GM12878 (cell line): Measurements from ENCODE around the gene DXO. TPM values are rescaled to one million over a fixed set of nuclear protein-coding genes. Genes with fewer than 3 reads are reported as not detected.

Experiments used
- microRNA counts: library from miRNA; unstranded; fragments of <30 nt; microRNA quantifications from one replicate; lab custom pipeline; 2016
- microRNA-seq: library from miRNA; unstranded; fragments of <30 nt; microRNA quantifications from one replicate; pipeline ENCODE4, GENCODE V29; 2018
- polyA plus RNA-seq, 11 experiments: library from polyadenylated mRNA; depleted of rRNA in 4 of 11; unstranded in 6 of 11; stranded (reverse) in 5 of 11; fragments of >200 nt; fragmentation: Nextera tagmentation in 4 of 11; fragmentation: Illumina TruSeq in 1 of 11; extraction: Ambion mirVana in 4 of 11; extraction: Trizol in 1 of 11; gene quantifications; 1 replicate in 1 of 11; 2 replicates in 10 of 11; pipeline versions ENCODE4 v1.2.1 to v1.2.3, GENCODE V29; 2011 to 2016; ENCODE audit warnings: inconsistent platforms in 2 of 11, missing spikeins in 2 of 11, low read depth in 1 of 11
- small RNA-seq: library from RNA; depleted of rRNA; stranded (forward); fragments of <200 nt; gene quantifications from one replicate; pipeline ENCODE3, GENCODE V24; 2014
- total RNA-seq, 4 experiments: library from RNA; depleted of rRNA in 3 of 4; stranded (reverse); fragments of >200 nt in 3 of 4; fragmentation: Illumina TruSeq in 1 of 4; extraction: Trizol in 1 of 4; gene quantifications; 2 replicates each; pipeline versions ENCODE4 v1.2.1 to v1.2.3, GENCODE V29; 2013 to 2021

The DXO gene
- total and polyA plus RNA-seq, 10 of the 15 experiments (the other 5 are each of a cell fraction or from before 2014, with no cell fraction given), result 4.5 to 21.4 (median 16.3) TPM

MicroRNAs encoded within 50 kb of the gene (microRNA counts, 767-probe panel; counts per million panel counts)
- microRNA hsa-miR-1236 (lab: Ali Mortazavi, UCI), result 784 counts per million, percentile 18 among the panel's probes with 10 or more counts

Small RNAs within 50 kb of the gene (microRNA-seq; reads per million reads assigned to microRNA genes)
- not detected for gene MIR1236

Small RNAs within 50 kb of the gene (small RNA-seq; reads per million reads assigned to genes)
- not detected for gene AL645922.1

Other genes starting within 250 kb of the DXO start
Only the 7 nearest of the 33 such genes appear.
- gene C2, start 44.4 kb downstream of the DXO start, total RNA-seq (2014; rRNA removed), result 0.06 and 0.16 TPM in 2 replicates
- not detected in 2 replicates for gene C2, start 44.4 kb downstream of the DXO start, total RNA-seq (2014; rRNA removed; fragmentation: Illumina TruSeq; extraction: Trizol)
- gene C2, start 44.4 kb downstream of the DXO start, total RNA-seq (2021), result 0.58 and 0.97 TPM in 2 replicates
- 0.27 and 0.65 TPM in 2 replicates for gene C2, start 44.4 kb downstream of the DXO start, polyA plus RNA-seq (2011; rRNA removed)
- 0.21 TPM in 1 of 2 replicates, not detected in the other for gene C2, start 44.4 kb downstream of the DXO start, polyA plus RNA-seq (2014; fragmentation: Illumina TruSeq; extraction: Trizol)
- gene C2, start 44.4 kb downstream of the DXO start, polyA plus RNA-seq (2014; fragmentation: Nextera tagmentation; extraction: Ambion mirVana), result not detected
- gene C2, start 44.4 kb downstream of the DXO start, polyA plus RNA-seq (2014; rRNA removed), result 0.18 TPM in 1 of 2 replicates, not detected in the other
- gene C2, start 44.4 kb downstream of the DXO start, polyA plus RNA-seq (2016; fragmentation: Nextera tagmentation; extraction: Ambion mirVana), result under 1 TPM in 1 of 2 experiments, not detected in 1; 0.15 TPM
- not detected in 2 replicates for gene CFB, start 26.0 kb downstream of the DXO start, total RNA-seq (2014; rRNA removed)
- gene CFB, start 26.0 kb downstream of the DXO start, total RNA-seq (2014; rRNA removed; fragmentation: Illumina TruSeq; extraction: Trizol), result not detected in 2 replicates
- gene CFB, start 26.0 kb downstream of the DXO start, total RNA-seq (2021), result 0.44 and 0.72 TPM in 2 replicates
- not detected in 2 replicates for gene CFB, start 26.0 kb downstream of the DXO start, polyA plus RNA-seq (2011; rRNA removed)
- not detected in 2 replicates for gene CFB, start 26.0 kb downstream of the DXO start, polyA plus RNA-seq (2014; fragmentation: Illumina TruSeq; extraction: Trizol)
- under 1 TPM in 1 of 2 experiments, not detected in 1; 0.09 TPM for gene CFB, start 26.0 kb downstream of the DXO start, polyA plus RNA-seq (2014; fragmentation: Nextera tagmentation; extraction: Ambion mirVana)
- gene CFB, start 26.0 kb downstream of the DXO start, polyA plus RNA-seq (2014; rRNA removed), result not detected in 2 replicates
- gene CFB, start 26.0 kb downstream of the DXO start, polyA plus RNA-seq (2016; fragmentation: Nextera tagmentation; extraction: Ambion mirVana), result 1 to 10 TPM in 1 of 2 experiments, not detected in 1; 1.7 TPM
- 49.0 and 51.9 TPM in 2 replicates for gene NELFE, start 13.2 kb downstream of the DXO start, total RNA-seq (2014; rRNA removed)
- 64.9 and 68.5 TPM in 2 replicates for gene NELFE, start 13.2 kb downstream of the DXO start, total RNA-seq (2014; rRNA removed; fragmentation: Illumina TruSeq; extraction: Trizol)
- 47.6 and 51.1 TPM in 2 replicates for gene NELFE, start 13.2 kb downstream of the DXO start, total RNA-seq (2021)
- gene NELFE, start 13.2 kb downstream of the DXO start, polyA plus RNA-seq (2011; rRNA removed), result 29.0 and 39.5 TPM in 2 replicates
- 42.8 and 68.2 TPM in 2 replicates for gene NELFE, start 13.2 kb downstream of the DXO start, polyA plus RNA-seq (2014; fragmentation: Illumina TruSeq; extraction: Trizol)
- 10 to 100 TPM in 1 of 2 experiments, 1 to 10 TPM in 1; 8.5 to 20.0 TPM for gene NELFE, start 13.2 kb downstream of the DXO start, polyA plus RNA-seq (2014; fragmentation: Nextera tagmentation; extraction: Ambion mirVana)
- gene NELFE, start 13.2 kb downstream of the DXO start, polyA plus RNA-seq (2014; rRNA removed), result 63.5 and 75.9 TPM in 2 replicates
- 100 to 1,000 TPM in 1 of 2 experiments, 10 to 100 TPM in 1; 95.1 to 105 TPM for gene NELFE, start 13.2 kb downstream of the DXO start, polyA plus RNA-seq (2016; fragmentation: Nextera tagmentation; extraction: Ambion mirVana)
- gene SKIC2, start 13.0 kb downstream of the DXO start, total RNA-seq (2014; rRNA removed), result 29.1 and 34.6 TPM in 2 replicates
- gene SKIC2, start 13.0 kb downstream of the DXO start, total RNA-seq (2014; rRNA removed; fragmentation: Illumina TruSeq; extraction: Trizol), result 20.5 and 20.8 TPM in 2 replicates
- gene SKIC2, start 13.0 kb downstream of the DXO start, total RNA-seq (2021), result 73.7 and 79.2 TPM in 2 replicates
- gene SKIC2, start 13.0 kb downstream of the DXO start, polyA plus RNA-seq (2011; rRNA removed), result 13.6 and 20.8 TPM in 2 replicates
- 22.5 and 30.3 TPM in 2 replicates for gene SKIC2, start 13.0 kb downstream of the DXO start, polyA plus RNA-seq (2014; fragmentation: Illumina TruSeq; extraction: Trizol)
- 1 to 10 TPM; 3.3 to 9.3 TPM for gene SKIC2, start 13.0 kb downstream of the DXO start, polyA plus RNA-seq (2014; fragmentation: Nextera tagmentation; extraction: Ambion mirVana)
- 41.2 and 41.4 TPM in 2 replicates for gene SKIC2, start 13.0 kb downstream of the DXO start, polyA plus RNA-seq (2014; rRNA removed)
- gene SKIC2, start 13.0 kb downstream of the DXO start, polyA plus RNA-seq (2016; fragmentation: Nextera tagmentation; extraction: Ambion mirVana), result 10 to 100 TPM; 55.5 to 63.7 TPM
- 0.49 and 3.0 TPM in 2 replicates for gene C4A, start 9.9 kb upstream of the DXO start, total RNA-seq (2014; rRNA removed)
- 0.83 and 0.85 TPM in 2 replicates for gene C4A, start 9.9 kb upstream of the DXO start, total RNA-seq (2014; rRNA removed; fragmentation: Illumina TruSeq; extraction: Trizol)
- gene C4A, start 9.9 kb upstream of the DXO start, total RNA-seq (2021), result 2.9 and 5.4 TPM in 2 replicates
- gene C4A, start 9.9 kb upstream of the DXO start, polyA plus RNA-seq (2011; rRNA removed), result 0.85 and 1.7 TPM in 2 replicates
- gene C4A, start 9.9 kb upstream of the DXO start, polyA plus RNA-seq (2014; fragmentation: Illumina TruSeq; extraction: Trizol), result 0.32 and 0.85 TPM in 2 replicates
- under 1 TPM in 1 of 2 experiments, not detected in 1; 0.13 TPM for gene C4A, start 9.9 kb upstream of the DXO start, polyA plus RNA-seq (2014; fragmentation: Nextera tagmentation; extraction: Ambion mirVana)
- gene C4A, start 9.9 kb upstream of the DXO start, polyA plus RNA-seq (2014; rRNA removed), result 3.1 and 3.3 TPM in 2 replicates
- gene C4A, start 9.9 kb upstream of the DXO start, polyA plus RNA-seq (2016; fragmentation: Nextera tagmentation; extraction: Ambion mirVana), result under 1 TPM; 0.40 to 0.88 TPM
- 2.4 and 3.2 TPM in 2 replicates for gene C4B, start 42.7 kb upstream of the DXO start, total RNA-seq (2014; rRNA removed)
- 1.1 TPM in 2 replicates for gene C4B, start 42.7 kb upstream of the DXO start, total RNA-seq (2014; rRNA removed; fragmentation: Illumina TruSeq; extraction: Trizol)
- 3.1 and 5.6 TPM in 2 replicates for gene C4B, start 42.7 kb upstream of the DXO start, total RNA-seq (2021)
- 0.89 and 2.0 TPM in 2 replicates for gene C4B, start 42.7 kb upstream of the DXO start, polyA plus RNA-seq (2011; rRNA removed)
- gene C4B, start 42.7 kb upstream of the DXO start, polyA plus RNA-seq (2014; fragmentation: Illumina TruSeq; extraction: Trizol), result 0.43 and 1.7 TPM in 2 replicates
- gene C4B, start 42.7 kb upstream of the DXO start, polyA plus RNA-seq (2014; fragmentation: Nextera tagmentation; extraction: Ambion mirVana), result under 1 TPM in 1 of 2 experiments, not detected in 1; 0.13 TPM
- gene C4B, start 42.7 kb upstream of the DXO start, polyA plus RNA-seq (2014; rRNA removed), result 2.4 and 4.6 TPM in 2 replicates
- under 1 TPM; 0.62 to 0.86 TPM for gene C4B, start 42.7 kb upstream of the DXO start, polyA plus RNA-seq (2016; fragmentation: Nextera tagmentation; extraction: Ambion mirVana)
- 0.23 TPM in 1 of 2 replicates, not detected in the other for gene CYP21A2, start 66.3 kb upstream of the DXO start, total RNA-seq (2014; rRNA removed)
- not detected in 2 replicates for gene CYP21A2, start 66.3 kb upstream of the DXO start, total RNA-seq (2014; rRNA removed; fragmentation: Illumina TruSeq; extraction: Trizol)
- 0.61 and 0.92 TPM in 2 replicates for gene CYP21A2, start 66.3 kb upstream of the DXO start, total RNA-seq (2021)
- gene CYP21A2, start 66.3 kb upstream of the DXO start, polyA plus RNA-seq (2011; rRNA removed), result 0.04 TPM in 1 of 2 replicates, not detected in the other
- gene CYP21A2, start 66.3 kb upstream of the DXO start, polyA plus RNA-seq (2014; fragmentation: Illumina TruSeq; extraction: Trizol), result not detected in 2 replicates
- not detected for gene CYP21A2, start 66.3 kb upstream of the DXO start, polyA plus RNA-seq (2014; fragmentation: Nextera tagmentation; extraction: Ambion mirVana)
- gene CYP21A2, start 66.3 kb upstream of the DXO start, polyA plus RNA-seq (2014; rRNA removed), result not detected in 2 replicates
- not detected for gene CYP21A2, start 66.3 kb upstream of the DXO start, polyA plus RNA-seq (2016; fragmentation: Nextera tagmentation; extraction: Ambion mirVana)